Kidney (tissue), 14 donors: ENCODE data around the gene DIPK1B. TPM values are rescaled to one million over a fixed set of nuclear protein-coding genes. Genes with fewer than 3 reads are reported as not detected.

Experiments used
- DNase-seq, 5 donors: peaks; one replicate each; pipeline ENCODE4 v3.0.0-alpha.2; 2013 to 2020
- FAIRE-seq: peaks from 2 replicates; lab custom pipeline; 2012; peaks lifted over from hg19 to GRCh38; lab: Jason Lieb, UNC
- H3K27ac ChIP-seq, 2 donors: one replicate each; pipeline ENCODE4 v1.7.0; 2013; ENCODE audit warnings: low read depth in 2 of 2, low read length in 2 of 2, inconsistent platforms in 1 of 2
- H3K27me3 ChIP-seq: one replicate; pipeline ENCODE4 v1.7.1; 2013; ENCODE audit warnings: low read length, inconsistent platforms; ENCODE audit not compliant: control insufficient read depth, insufficient read depth
- H3K36me3 ChIP-seq, 3 donors: one replicate each; pipeline versions ENCODE4 v1.7.0 to v1.7.1; 2013; ENCODE audit warnings: low read length in 3 of 3, control low read depth in 1 of 3, inconsistent platforms in 1 of 3; ENCODE audit not compliant: insufficient read depth in 3 of 3, control insufficient read depth in 2 of 3
- H3K4me1 ChIP-seq, 3 donors: one replicate each; pipeline versions ENCODE4 v1.7.0 to v1.7.1; 2013; ENCODE audit warnings: low read length in 3 of 3, inconsistent platforms in 1 of 3, low read depth in 1 of 3; ENCODE audit not compliant: control insufficient read depth in 2 of 3, insufficient read depth in 2 of 3
- H3K4me3 ChIP-seq, 3 donors: one replicate each; pipeline versions ENCODE4 v1.7.0 to v1.8.1; 2013; ENCODE audit warnings: low read length in 3 of 3, control low read depth in 1 of 3, inconsistent platforms in 1 of 3
- H3K9ac ChIP-seq, 3 donors: one replicate each; pipeline versions ENCODE4 v1.7.0 to v1.7.1; 2013; ENCODE audit warnings: low read length in 3 of 3, control low read depth in 1 of 3, inconsistent platforms in 1 of 3
- H3K9me3 ChIP-seq, 3 donors: one replicate each; pipeline versions ENCODE4 v1.7.0 to v1.7.1; 2013; ENCODE audit warnings: low read length in 3 of 3, control low read depth in 1 of 3, inconsistent platforms in 1 of 3; ENCODE audit not compliant: control insufficient read depth in 2 of 3, insufficient read depth in 1 of 3
- CTCF ChIP-seq: IDR thresholded peaks from 3 replicates; pipeline ENCODE4 v1.5.1; 2012; ENCODE audit warnings: mild to moderate bottlenecking, moderate library complexity, borderline replicate concordance; ENCODE audit not compliant: insufficient read depth; ENCODE audit errors: extremely low read depth
- intact Hi-C: fragments of 100-400 bp; cut with DNase I; formaldehyde crosslinking; loops from one replicate; pipeline ENCODE4 v1.11.1; 2022
- polyA plus RNA-seq: library from polyadenylated mRNA; stranded (reverse); fragments of 350-450 nt; fragmentation: Illumina TruSeq; extraction: RNeasy Lipid Tissue Mini Kit (QIAGEN cat#74804); gene quantifications from one replicate; pipeline ENCODE4 v1.2.3, GENCODE V29; 2014; ENCODE audit warnings: low read depth, low replicate concordance; ENCODE audit not compliant: insufficient read depth
- total RNA-seq: library from RNA; stranded (reverse); fragmentation: NEBNext Ultra II Directional; extraction: Animal tissue kit (Norgen Biotek cat#: 25700); gene quantifications from one replicate; pipeline ENCODE4 v1.2.1, GENCODE V29; 2021
- donor health status: control.
- donor health status: control.
- donor health status: control.
- donor health status: control.
- donor health status: control.
- donor health status: DM: yes; HTN: yes; CAD: no.
- donor health status: Normal renal cell carcinoma (clear cell type).

The DIPK1B gene
- total and polyA plus RNA-seq, 2 donors from 2014 or later: 7.5 to 22.6 TPM

GRCh38 chr9:136683755-136684154 lies 28.6 kb upstream of the DIPK1B start:
- no peaks in the 10 kb centered on the region for H3K36me3 ChIP-seq
- peaks cover 0 to 28% (median 0%) of the 10 kb centered on the region in 3 donors for H3K4me1 ChIP-seq
- no peak overlapping the region for H3K4me3 ChIP-seq
- DNase-seq (no peak), FAIRE-seq (no peak)
- no peak overlapping the region for H3K9ac ChIP-seq
- no peak for TF ChIP-seq CTCF
- H3K27me3 ChIP-seq: no peaks in the 10 kb centered on the region
- H3K9me3 ChIP-seq: no peaks in the 10 kb centered on the region
- H3K27ac ChIP-seq: no peak overlapping the region
- intact Hi-C loops: no loop called here

GRCh38 chr9:136684339-136684738 lies 28.0 kb upstream of the DIPK1B start:
- H3K27ac ChIP-seq: no peak overlapping the region
- no peak overlapping the region for H3K9ac ChIP-seq
- no peaks in the 10 kb centered on the region for H3K9me3 ChIP-seq
- no peaks in the 10 kb centered on the region for H3K27me3 ChIP-seq
- peaks cover 0 to 26% (median 0%) of the 10 kb centered on the region in 3 donors for H3K4me1 ChIP-seq
- DNase-seq (no peak), FAIRE-seq (no peak)
- intact Hi-C loops: no loop called here
- TF ChIP-seq CTCF: no peak
- H3K36me3 ChIP-seq: no peaks in the 10 kb centered on the region
- H3K4me3 ChIP-seq: no peak overlapping the region

GRCh38 chr9:136684799-136685198 lies 27.6 kb upstream of the DIPK1B start:
- DNase-seq (no peak), FAIRE-seq (no peak)
- no peak overlapping the region for H3K4me3 ChIP-seq
- H3K36me3 ChIP-seq: no peaks in the 10 kb centered on the region
- H3K27ac ChIP-seq: no peak overlapping the region
- intact Hi-C loops: no loop called here
- peaks cover 0 to 23% (median 0%) of the 10 kb centered on the region in 3 donors for H3K4me1 ChIP-seq
- no peaks in the 10 kb centered on the region for H3K27me3 ChIP-seq
- no peak overlapping the region for H3K9ac ChIP-seq
- TF ChIP-seq CTCF: no peak
- H3K9me3 ChIP-seq: no peaks in the 10 kb centered on the region

GRCh38 chr9:136685216-136685615 lies 27.2 kb upstream of the DIPK1B start:
- no peaks in the 10 kb centered on the region for H3K27me3 ChIP-seq
- H3K27ac ChIP-seq: no peak overlapping the region
- intact Hi-C loops: no loop called here
- H3K4me3 ChIP-seq: peak overlapping the region in 1 of 3 donors; percentile 69
- H3K9ac ChIP-seq: no peak overlapping the region
- H3K36me3 ChIP-seq: no peaks in the 10 kb centered on the region
- TF ChIP-seq CTCF: no peak
- H3K9me3 ChIP-seq: no peaks in the 10 kb centered on the region
- H3K4me1 ChIP-seq: peaks cover 0 to 25% (median 0%) of the 10 kb centered on the region in 3 donors
- FAIRE-seq: no peak
- no peak for DNase-seq
